ENCODE measurements around the gene TCF7. TPM values are rescaled to one million over a fixed set of nuclear protein-coding genes. Genes with fewer than 3 reads are reported as not detected.

TCF7 gene
- total and polyA plus RNA-seq, 4 donors: 1.3 to 2.7 (median 2.2) TPM

DNA sequence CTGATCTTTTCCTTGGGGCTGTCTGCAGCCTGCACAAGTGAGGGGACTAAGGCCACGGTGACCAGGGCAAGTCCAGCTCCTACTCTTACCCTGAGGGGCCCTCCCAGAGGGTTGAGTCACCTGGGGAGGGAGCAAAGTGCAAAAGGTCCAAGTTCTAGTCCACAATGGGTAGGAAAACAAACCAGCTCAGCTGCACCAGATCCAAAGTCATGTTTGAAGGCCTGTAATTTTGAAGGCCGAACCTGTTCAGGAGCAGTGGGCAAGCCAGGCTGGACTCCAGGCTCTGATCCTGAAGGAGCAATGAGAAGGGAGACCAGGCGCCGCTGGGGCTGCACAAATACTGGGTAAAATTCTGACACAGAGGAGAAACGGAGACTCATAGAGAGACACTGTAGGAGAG is 15.8 kb upstream of the TCF7 start:
- no peak overlapping the region for H3K9ac ChIP-seq (ENCODE audit: low read depth in 1 of 2, low read length in 2 of 2)

More for the DNA sequence above, 15.8 kb upstream of the TCF7 start:
- Histone ChIP-seq H3K36me3 (ENCODE audit: control insufficient read depth in 4 of 4, insufficient read depth in 3 of 4, low read depth in 1 of 4, low read length in 3 of 4) (no peaks in the 10 kb centered on the region), H3K4me3 (ENCODE audit: low read depth in 1 of 3, low read length in 3 of 3) (no peak overlapping the region), H3K4me1 (ENCODE audit: control insufficient read depth in 4 of 4, insufficient read depth in 4 of 4, low read length in 3 of 4) (peaks cover 12 to 24% (median 15%) of the 10 kb centered on the region in 4 donors), H3K27me3 (ENCODE audit: control insufficient read depth in 4 of 4, insufficient read depth in 4 of 4, low read length in 3 of 4) (no peaks in the 10 kb centered on the region), H3K27ac (ENCODE audit: low read depth in 1 of 2, low read length in 2 of 2) (peak overlapping the region; percentile 55 to 71), H3K9me3 (ENCODE audit: control insufficient read depth in 4 of 4, low read length in 3 of 4) (no peaks in the 10 kb centered on the region)
- DNase-seq (ENCODE audit: low spot score): peak; percentile 51
- WGBS: 52% methylated on average over 5 of the region's 5 CpGs
- peak; percentile 99 for TF ChIP-seq HNF4G (IDR thresholded peaks at IDR 0.05)
- peak; percentile 38 for TF ChIP-seq YY1 (IDR thresholded peaks at IDR 0.05)
- no peak for TF ChIP-seq RAD21 (IDR thresholded peaks at IDR 0.05)
- TF ChIP-seq SP1 (IDR thresholded peaks at IDR 0.05): peak; percentile 94
- peak; percentile 74 for TF ChIP-seq NR2F2 (IDR thresholded peaks at IDR 0.05)
- TF ChIP-seq, protein P1, sequence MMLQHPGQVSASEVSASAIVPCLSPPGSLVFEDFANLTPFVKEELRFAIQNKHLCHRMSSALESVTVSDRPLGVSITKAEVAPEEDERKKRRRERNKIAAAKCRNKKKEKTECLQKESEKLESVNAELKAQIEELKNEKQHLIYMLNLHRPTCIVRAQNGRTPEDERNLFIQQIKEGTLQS (IDR thresholded peaks at IDR 0.05): peak; percentile 96
- peak; percentile 37 for TF ChIP-seq FOXA1 (IDR thresholded peaks at IDR 0.05)
- no peak for TF ChIP-seq EGR1 (IDR thresholded peaks at IDR 0.05; ENCODE audit: low read depth in 2 of 2)
- TF ChIP-seq, protein P2, sequence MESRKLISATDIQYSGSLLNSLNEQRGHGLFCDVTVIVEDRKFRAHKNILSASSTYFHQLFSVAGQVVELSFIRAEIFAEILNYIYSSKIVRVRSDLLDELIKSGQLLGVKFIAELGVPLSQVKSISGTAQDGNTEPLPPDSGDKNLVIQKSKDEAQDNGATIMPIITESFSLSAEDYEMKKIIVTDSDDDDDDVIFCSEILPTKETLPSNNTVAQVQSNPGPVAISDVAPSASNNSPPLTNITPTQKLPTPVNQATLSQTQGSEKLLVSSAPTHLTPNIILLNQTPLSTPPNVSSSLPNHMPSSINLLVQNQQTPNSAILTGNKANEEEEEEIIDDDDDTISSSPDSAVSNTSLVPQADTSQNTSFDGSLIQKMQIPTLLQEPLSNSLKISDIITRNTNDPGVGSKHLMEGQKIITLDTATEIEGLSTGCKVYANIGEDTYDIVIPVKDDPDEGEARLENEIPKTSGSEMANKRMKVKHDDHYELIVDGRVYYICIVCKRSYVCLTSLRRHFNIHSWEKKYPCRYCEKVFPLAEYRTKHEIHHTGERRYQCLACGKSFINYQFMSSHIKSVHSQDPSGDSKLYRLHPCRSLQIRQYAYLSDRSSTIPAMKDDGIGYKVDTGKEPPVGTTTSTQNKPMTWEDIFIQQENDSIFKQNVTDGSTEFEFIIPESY (IDR thresholded peaks at IDR 0.05): peak; percentile 40
- TF ChIP-seq JUND (IDR thresholded peaks at IDR 0.05): peak; percentile 96
- TF ChIP-seq GABPA (IDR thresholded peaks at IDR 0.05 in 1 of 2, conservative IDR thresholded peaks at IDR 0.05 in 1 of 2): no peak
- TF ChIP-seq, protein P3, sequence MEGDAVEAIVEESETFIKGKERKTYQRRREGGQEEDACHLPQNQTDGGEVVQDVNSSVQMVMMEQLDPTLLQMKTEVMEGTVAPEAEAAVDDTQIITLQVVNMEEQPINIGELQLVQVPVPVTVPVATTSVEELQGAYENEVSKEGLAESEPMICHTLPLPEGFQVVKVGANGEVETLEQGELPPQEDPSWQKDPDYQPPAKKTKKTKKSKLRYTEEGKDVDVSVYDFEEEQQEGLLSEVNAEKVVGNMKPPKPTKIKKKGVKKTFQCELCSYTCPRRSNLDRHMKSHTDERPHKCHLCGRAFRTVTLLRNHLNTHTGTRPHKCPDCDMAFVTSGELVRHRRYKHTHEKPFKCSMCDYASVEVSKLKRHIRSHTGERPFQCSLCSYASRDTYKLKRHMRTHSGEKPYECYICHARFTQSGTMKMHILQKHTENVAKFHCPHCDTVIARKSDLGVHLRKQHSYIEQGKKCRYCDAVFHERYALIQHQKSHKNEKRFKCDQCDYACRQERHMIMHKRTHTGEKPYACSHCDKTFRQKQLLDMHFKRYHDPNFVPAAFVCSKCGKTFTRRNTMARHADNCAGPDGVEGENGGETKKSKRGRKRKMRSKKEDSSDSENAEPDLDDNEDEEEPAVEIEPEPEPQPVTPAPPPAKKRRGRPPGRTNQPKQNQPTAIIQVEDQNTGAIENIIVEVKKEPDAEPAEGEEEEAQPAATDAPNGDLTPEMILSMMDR (IDR thresholded peaks at IDR 0.05; ENCODE audit: low read depth, low read length, missing input control): no peak
- TF ChIP-seq RXRA (IDR thresholded peaks at IDR 0.05): peak; percentile 90 to 95
- peak; percentile 100 for TF ChIP-seq HNF4A (conservative IDR thresholded peaks at IDR 0.05)
- TF ChIP-seq, protein P4, sequence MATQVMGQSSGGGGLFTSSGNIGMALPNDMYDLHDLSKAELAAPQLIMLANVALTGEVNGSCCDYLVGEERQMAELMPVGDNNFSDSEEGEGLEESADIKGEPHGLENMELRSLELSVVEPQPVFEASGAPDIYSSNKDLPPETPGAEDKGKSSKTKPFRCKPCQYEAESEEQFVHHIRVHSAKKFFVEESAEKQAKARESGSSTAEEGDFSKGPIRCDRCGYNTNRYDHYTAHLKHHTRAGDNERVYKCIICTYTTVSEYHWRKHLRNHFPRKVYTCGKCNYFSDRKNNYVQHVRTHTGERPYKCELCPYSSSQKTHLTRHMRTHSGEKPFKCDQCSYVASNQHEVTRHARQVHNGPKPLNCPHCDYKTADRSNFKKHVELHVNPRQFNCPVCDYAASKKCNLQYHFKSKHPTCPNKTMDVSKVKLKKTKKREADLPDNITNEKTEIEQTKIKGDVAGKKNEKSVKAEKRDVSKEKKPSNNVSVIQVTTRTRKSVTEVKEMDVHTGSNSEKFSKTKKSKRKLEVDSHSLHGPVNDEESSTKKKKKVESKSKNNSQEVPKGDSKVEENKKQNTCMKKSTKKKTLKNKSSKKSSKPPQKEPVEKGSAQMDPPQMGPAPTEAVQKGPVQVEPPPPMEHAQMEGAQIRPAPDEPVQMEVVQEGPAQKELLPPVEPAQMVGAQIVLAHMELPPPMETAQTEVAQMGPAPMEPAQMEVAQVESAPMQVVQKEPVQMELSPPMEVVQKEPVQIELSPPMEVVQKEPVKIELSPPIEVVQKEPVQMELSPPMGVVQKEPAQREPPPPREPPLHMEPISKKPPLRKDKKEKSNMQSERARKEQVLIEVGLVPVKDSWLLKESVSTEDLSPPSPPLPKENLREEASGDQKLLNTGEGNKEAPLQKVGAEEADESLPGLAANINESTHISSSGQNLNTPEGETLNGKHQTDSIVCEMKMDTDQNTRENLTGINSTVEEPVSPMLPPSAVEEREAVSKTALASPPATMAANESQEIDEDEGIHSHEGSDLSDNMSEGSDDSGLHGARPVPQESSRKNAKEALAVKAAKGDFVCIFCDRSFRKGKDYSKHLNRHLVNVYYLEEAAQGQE (IDR thresholded peaks at IDR 0.05): peak; percentile 56
- peak; percentile 35 for TF ChIP-seq FOXA2 (IDR thresholded peaks at IDR 0.05)
- no peak for TF ChIP-seq TAF1 (conservative IDR thresholded peaks at IDR 0.05)
- TF ChIP-seq, protein P5, sequence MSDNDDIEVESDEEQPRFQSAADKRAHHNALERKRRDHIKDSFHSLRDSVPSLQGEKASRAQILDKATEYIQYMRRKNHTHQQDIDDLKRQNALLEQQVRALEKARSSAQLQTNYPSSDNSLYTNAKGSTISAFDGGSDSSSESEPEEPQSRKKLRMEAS (IDR thresholded peaks at IDR 0.05): peak; percentile 48

Measured in liver (tissue), 9 donors.